DND-41 (cell line): ENCODE results near the gene PNPT1.

Source experiments
- ATAC-seq: fragments of 200-7000 bp; cut with Tn5 transposase; 3 replicates; pipeline ENCODE4 v1.9.1; 2021; ENCODE audit warnings: low read depth; ENCODE audit not compliant: insufficient read depth
- DNase-seq: peaks from one replicate; pipeline ENCODE4 v3.0.0-alpha.2; 2020
- H2AFZ ChIP-seq: 2 replicates; pipeline ENCODE4 v1.6.0; 2012; ENCODE audit warnings: low read depth, low read length
- H3K27ac ChIP-seq: 2 replicates; pipeline ENCODE4 v1.5.1; 2012; ENCODE audit warnings: low read length, inconsistent platforms
- H3K27me3 ChIP-seq: fragments of 200-600 bp; sonication (generic); 2 replicates; pipeline ENCODE4 v1.6.0; 2012; ENCODE audit warnings: low read length, mild to moderate bottlenecking, inconsistent platforms; ENCODE audit not compliant: insufficient read depth, poor library complexity
- H3K36me3 ChIP-seq: 2 replicates; pipeline ENCODE4 v1.5.1; 2012; ENCODE audit warnings: low read length, inconsistent platforms; ENCODE audit not compliant: insufficient read depth
- H3K4me1 ChIP-seq: 2 replicates; pipeline ENCODE4 v1.5.1; 2012; ENCODE audit warnings: mild to moderate bottlenecking, low read length; ENCODE audit not compliant: insufficient read depth
- H3K4me2 ChIP-seq: 2 replicates; pipeline ENCODE4 v1.6.0; 2012; ENCODE audit warnings: mild to moderate bottlenecking, moderate library complexity, low read length, inconsistent platforms; ENCODE audit not compliant: insufficient read depth
- H3K4me3 ChIP-seq, 2 experiments: fragments of 200-600 bp in 1 of 2; shearing (Covaris generic) in 1 of 2; 2 replicates each; pipeline ENCODE4 v1.5.1; 2012 to 2016; ENCODE audit warnings: inconsistent platforms in 2 of 2, low read length in 2 of 2, mild to moderate bottlenecking in 2 of 2, low read depth in 1 of 2, moderate library complexity in 1 of 2
- H3K79me2 ChIP-seq: 2 replicates; pipeline ENCODE4 v1.6.0; 2012; ENCODE audit warnings: low read length, inconsistent platforms; ENCODE audit not compliant: insufficient read depth
- H3K9ac ChIP-seq: 2 replicates; pipeline ENCODE4 v1.6.0; 2012; ENCODE audit warnings: low read depth, mild to moderate bottlenecking, inconsistent platforms, low read length, moderate library complexity
- H3K9me3 ChIP-seq: 2 replicates; pipeline ENCODE4 v1.5.1; 2012; ENCODE audit warnings: low read length, moderate library complexity, mild to moderate bottlenecking, inconsistent platforms; ENCODE audit not compliant: insufficient read depth, severe bottlenecking
- H4K20me1 ChIP-seq: 2 replicates; pipeline ENCODE4 v1.6.0; 2012; ENCODE audit warnings: low read length; ENCODE audit not compliant: insufficient read depth
- CTCF ChIP-seq: IDR thresholded peaks from 2 replicates; pipeline ENCODE4 v1.5.1; 2012; ENCODE audit warnings: borderline replicate concordance, low read length, moderate library complexity, mild to moderate bottlenecking; ENCODE audit not compliant: poor library complexity, severe bottlenecking; ENCODE audit errors: extremely low read depth
- EZH2 ChIP-seq: IDR thresholded peaks from 3 replicates; pipeline ENCODE4 v1.6.1; 2012; ENCODE audit warnings: borderline replicate concordance, low read depth, mild to moderate bottlenecking, moderate library complexity, low read length, inconsistent platforms; ENCODE audit not compliant: severe bottlenecking

The PNPT1 gene

GRCh38 chr2:55618275-55619055 lies 75.2 kb downstream of the PNPT1 start:
- Histone ChIP-seq H4K20me1 (peaks cover 50% of the 10 kb centered on the region), H3K4me2 (peak overlapping the region; percentile 89), H3K36me3 (peaks cover 50% of the 10 kb centered on the region), H3K9ac (peak overlapping the region; percentile 95), H3K4me3 (peak overlapping the region; percentile 67 to 74), H3K4me1 (peaks cover 58% of the 10 kb centered on the region), H2AFZ (peak overlapping the region; percentile 84), H3K9me3 (no peaks in the 10 kb centered on the region), H3K79me2 (peaks cover 97% of the 10 kb centered on the region), H3K27me3 (no peaks in the 10 kb centered on the region), H3K27ac (peak overlapping the region; percentile 94)
- peak; percentile 58 for DNase-seq
- TF ChIP-seq EZH2 (no peak), CTCF (no peak)
- peak; percentile 32 for ATAC-seq

- Histone ChIP-seq H3K4me2 (peak overlapping the region; percentile 89), H3K9me3 (no peaks in the 10 kb centered on the region), H3K4me3 (peak overlapping the region; percentile 67 to 74), H3K27ac (peak overlapping the region; percentile 94), H3K9ac (peak overlapping the region; percentile 95), H3K27me3 (no peaks in the 10 kb centered on the region), H2AFZ (peak overlapping the region; percentile 84), H3K79me2 (peaks cover 97% of the 10 kb centered on the region), H3K36me3 (peaks cover 55% of the 10 kb centered on the region), H4K20me1 (peaks cover 50% of the 10 kb centered on the region), H3K4me1 (peaks cover 56% of the 10 kb centered on the region)
- ATAC-seq (no peak), DNase-seq (no peak)
- no peak for TF ChIP-seq CTCF
- TF ChIP-seq EZH2 = no peak
These were observed 75.7 kb downstream of the PNPT1 start for GRCh38 chr2:55618025-55618274.

GRCh38 chr2:55617175-55618024 lies 76.2 kb downstream of the PNPT1 start, which contains the start of gene PPP4R3B:
PPP4R3B (minus strand) TSS chr2:55617622; CDS start chr2:55617285, 337 bp downstream.
- TF ChIP-seq EZH2 = no peak
- peak; percentile 47 for TF ChIP-seq CTCF
- Histone ChIP-seq H3K9me3 (no peaks in the 10 kb centered on the region), H3K4me1 (peaks cover 54% of the 10 kb centered on the region), H3K27me3 (no peaks in the 10 kb centered on the region), H4K20me1 (peaks cover 50% of the 10 kb centered on the region), H3K9ac (peak within 1 kb of the TSS; percentile 95), H3K36me3 (peaks cover 58% of the 10 kb centered on the region), H3K4me2 (peak within 1 kb of the TSS; percentile 89), H3K27ac (peak within 1 kb of the TSS; percentile 94), H3K4me3 (peak within 1 kb of the TSS; percentile 75 to 89), H2AFZ (peak within 1 kb of the TSS; percentile 87), H3K79me2 (peaks cover 95% of the 10 kb centered on the region)
- DNase-seq (peak; percentile 100), ATAC-seq (peak; percentile 87)
